ENCODE data around the gene BCL2L1.

GRCh38 chr20:31638317-31638716, 84.4 kb downstream of the BCL2L1 start:
- no peak for TF ChIP-seq ZNF70 (CRISPR knock-in tag; IDR thresholded peaks at IDR 0.05)
- no peak for TF ChIP-seq ZFP30 (CRISPR knock-in tag; IDR thresholded peaks at IDR 0.05)
- TF ChIP-seq, protein P1, sequence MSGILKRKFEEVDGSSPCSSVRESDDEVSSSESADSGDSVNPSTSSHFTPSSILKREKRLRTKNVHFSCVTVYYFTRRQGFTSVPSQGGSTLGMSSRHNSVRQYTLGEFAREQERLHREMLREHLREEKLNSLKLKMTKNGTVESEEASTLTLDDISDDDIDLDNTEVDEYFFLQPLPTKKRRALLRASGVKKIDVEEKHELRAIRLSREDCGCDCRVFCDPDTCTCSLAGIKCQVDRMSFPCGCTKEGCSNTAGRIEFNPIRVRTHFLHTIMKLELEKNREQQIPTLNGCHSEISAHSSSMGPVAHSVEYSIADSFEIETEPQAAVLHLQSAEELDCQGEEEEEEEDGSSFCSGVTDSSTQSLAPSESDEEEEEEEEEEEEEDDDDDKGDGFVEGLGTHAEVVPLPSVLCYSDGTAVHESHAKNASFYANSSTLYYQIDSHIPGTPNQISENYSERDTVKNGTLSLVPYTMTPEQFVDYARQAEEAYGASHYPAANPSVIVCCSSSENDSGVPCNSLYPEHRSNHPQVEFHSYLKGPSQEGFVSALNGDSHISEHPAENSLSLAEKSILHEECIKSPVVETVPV (CRISPR knock-in tag; IDR thresholded peaks at IDR 0.05) = no peak
- TF ChIP-seq CREB5 (CRISPR knock-in tag; IDR thresholded peaks at IDR 0.05; ENCODE audit: low read depth) = no peak
- TF ChIP-seq GLIS3 (CRISPR knock-in tag; IDR thresholded peaks at IDR 0.05) = no peak
- no peak for TF ChIP-seq ARNTL (CRISPR knock-in tag; IDR thresholded peaks at IDR 0.05; ENCODE audit: borderline replicate concordance, low read depth)
- TF ChIP-seq, protein P2, sequence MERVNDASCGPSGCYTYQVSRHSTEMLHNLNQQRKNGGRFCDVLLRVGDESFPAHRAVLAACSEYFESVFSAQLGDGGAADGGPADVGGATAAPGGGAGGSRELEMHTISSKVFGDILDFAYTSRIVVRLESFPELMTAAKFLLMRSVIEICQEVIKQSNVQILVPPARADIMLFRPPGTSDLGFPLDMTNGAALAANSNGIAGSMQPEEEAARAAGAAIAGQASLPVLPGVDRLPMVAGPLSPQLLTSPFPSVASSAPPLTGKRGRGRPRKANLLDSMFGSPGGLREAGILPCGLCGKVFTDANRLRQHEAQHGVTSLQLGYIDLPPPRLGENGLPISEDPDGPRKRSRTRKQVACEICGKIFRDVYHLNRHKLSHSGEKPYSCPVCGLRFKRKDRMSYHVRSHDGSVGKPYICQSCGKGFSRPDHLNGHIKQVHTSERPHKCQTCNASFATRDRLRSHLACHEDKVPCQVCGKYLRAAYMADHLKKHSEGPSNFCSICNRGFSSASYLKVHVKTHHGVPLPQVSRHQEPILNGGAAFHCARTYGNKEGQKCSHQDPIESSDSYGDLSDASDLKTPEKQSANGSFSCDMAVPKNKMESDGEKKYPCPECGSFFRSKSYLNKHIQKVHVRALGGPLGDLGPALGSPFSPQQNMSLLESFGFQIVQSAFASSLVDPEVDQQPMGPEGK (CRISPR knock-in tag; IDR thresholded peaks at IDR 0.05; ENCODE audit: borderline replicate concordance) = no peak
- no peak for TF ChIP-seq ISL1 (CRISPR knock-in tag; IDR thresholded peaks at IDR 0.05)
- no peak for TF ChIP-seq TCF4 (CRISPR knock-in tag; IDR thresholded peaks at IDR 0.05; ENCODE audit: borderline replicate concordance)
- no peak for TF ChIP-seq ESRRG (CRISPR knock-in tag; IDR thresholded peaks at IDR 0.05)
- TF ChIP-seq ZFP3 (CRISPR knock-in tag; IDR thresholded peaks at IDR 0.05) = no peak
- TF ChIP-seq ZNF8 (CRISPR knock-in tag; IDR thresholded peaks at IDR 0.05) = no peak
- TF ChIP-seq TOX (CRISPR knock-in tag; IDR thresholded peaks at IDR 0.05; ENCODE audit: borderline replicate concordance) = no peak

All from SK-N-SH treated with all-trans-retinoic acid at 6 μM for 48 hours (cell line).